Mononuclear cell (primary cell): ENCODE results near the gene NMNAT2. TPM values are rescaled to one million over a fixed set of nuclear protein-coding genes. Genes with fewer than 3 reads are reported as not detected.

ENCODE experiments used
- H3K27me3 ChIP-seq: 2 replicates; pipeline ENCODE4 v1.6.0; 2011; ENCODE audit warnings: low read length, control low read depth; ENCODE audit not compliant: insufficient read depth
- H3K4me1 ChIP-seq: 2 replicates; pipeline ENCODE4 v1.5.1; 2011; ENCODE audit warnings: mild to moderate bottlenecking, low read length, control low read depth; ENCODE audit not compliant: insufficient read depth
- H3K4me3 ChIP-seq: 2 replicates; pipeline ENCODE4 v1.5.1; 2011; ENCODE audit warnings: mild to moderate bottlenecking, low read length, moderate library complexity
- H3K9me3 ChIP-seq: 2 replicates; pipeline ENCODE4 v1.5.1; 2011; ENCODE audit warnings: low read depth, mild to moderate bottlenecking, control low read depth, low read length
- total RNA-seq: library from RNA; depleted of rRNA; stranded (reverse); fragments of >200 nt; gene quantifications from one replicate; pipeline ENCODE4 v1.2.3, GENCODE V29; 2012

The NMNAT2 gene
- not detected for total RNA-seq

DNA sequence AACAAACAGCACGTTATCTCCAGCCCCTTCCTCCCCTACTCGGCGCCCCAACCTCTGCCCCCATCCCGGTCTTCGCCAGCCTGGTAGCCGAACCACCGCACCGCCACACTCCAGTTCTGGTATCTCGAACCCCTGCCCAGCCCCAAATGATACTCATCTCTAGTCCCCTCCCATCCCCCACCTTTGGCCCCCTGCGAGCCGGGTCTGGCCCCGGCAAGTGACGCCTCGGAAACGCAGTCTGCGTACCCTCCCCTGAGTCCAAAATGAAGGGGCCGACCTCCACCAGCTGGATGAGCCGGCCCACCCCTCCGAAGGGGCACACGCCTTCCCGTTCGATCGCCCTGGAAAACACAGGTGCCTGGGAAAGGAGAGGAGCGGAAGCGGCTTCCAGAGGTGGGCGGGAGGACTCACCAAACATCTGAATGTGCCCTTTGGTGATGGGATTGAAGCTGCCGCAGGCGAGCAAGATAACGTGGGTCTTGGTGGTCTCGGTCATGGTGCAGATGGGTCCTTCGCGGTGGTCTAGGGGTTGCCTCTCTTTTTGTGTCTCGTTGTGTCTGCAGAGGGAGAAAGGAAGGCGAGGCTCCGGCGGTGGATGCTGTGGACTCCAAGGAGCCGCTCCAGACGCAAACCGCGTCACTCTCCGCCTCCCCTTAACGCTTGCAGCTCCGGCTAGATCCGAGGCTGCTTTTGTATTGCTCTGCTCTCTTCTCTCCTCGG is at the start of gene NMNAT2:
Gene NMNAT2, minus strand, starts transcription at position 609 of the 720 bp plus-strand sequence. Its CDS starts 113 bp downstream, at position 496.
- Histone ChIP-seq H3K4me1 (peaks cover 12% of the 10 kb centered on the region), H3K4me3 (no peak within 1 kb of the TSS), H3K9me3 (no peaks in the 10 kb centered on the region), H3K27me3 (peaks cover 92% of the 10 kb centered on the region)

DNA sequence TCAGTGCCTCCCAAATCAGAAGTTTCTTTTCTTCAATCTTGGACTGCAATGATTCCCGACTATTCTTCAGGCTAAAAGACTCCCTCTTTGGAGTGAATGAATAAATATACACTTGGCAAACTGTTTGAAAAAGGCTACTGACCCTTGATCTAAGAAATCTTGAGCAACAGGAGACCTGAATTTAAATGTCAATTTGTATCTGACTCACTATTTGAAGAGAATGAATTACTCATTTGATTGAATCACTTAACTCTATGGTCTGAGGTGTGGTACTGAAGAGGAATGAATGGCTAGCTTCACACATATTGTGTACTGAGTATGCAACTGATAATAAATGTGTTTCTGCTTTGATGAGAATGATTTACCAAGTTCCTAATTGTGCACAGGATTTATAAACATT is 49.5 kb upstream of the NMNAT2 start:
- Histone ChIP-seq H3K27me3 (no peaks in the 10 kb centered on the region), H3K4me1 (peaks cover 20% of the 10 kb centered on the region), H3K4me3 (no peak overlapping the region), H3K9me3 (no peaks in the 10 kb centered on the region)

DNA sequence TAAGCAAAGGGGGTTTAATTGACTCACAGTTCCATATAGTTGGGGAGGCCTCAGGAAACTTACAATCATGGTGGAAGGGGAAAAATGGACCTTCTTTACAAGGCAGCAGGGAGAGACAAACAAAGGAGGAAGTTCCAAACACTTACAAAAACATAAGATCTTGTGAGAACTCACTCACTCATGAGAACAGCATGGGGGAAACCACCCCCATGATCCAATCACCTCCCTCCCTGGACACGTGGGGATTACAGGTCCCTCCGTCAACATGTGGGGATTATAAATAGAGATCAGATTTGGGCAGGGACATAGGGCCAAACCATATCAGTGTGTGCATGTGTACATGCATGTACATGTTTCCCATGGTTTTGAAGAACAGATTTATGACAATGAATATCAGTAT is 48.6 kb upstream of the NMNAT2 start:
- Histone ChIP-seq H3K4me3 (no peak overlapping the region), H3K27me3 (no peaks in the 10 kb centered on the region), H3K4me1 (peaks cover 27% of the 10 kb centered on the region), H3K9me3 (no peaks in the 10 kb centered on the region)

- Histone ChIP-seq H3K9me3 (no peaks in the 10 kb centered on the region), H3K4me1 (peaks cover 33% of the 10 kb centered on the region), H3K4me3 (no peak overlapping the region), H3K27me3 (no peaks in the 10 kb centered on the region)
Observed at GRCh38 chr1:183463566-183463965, 45.4 kb upstream of the NMNAT2 start.

DNA sequence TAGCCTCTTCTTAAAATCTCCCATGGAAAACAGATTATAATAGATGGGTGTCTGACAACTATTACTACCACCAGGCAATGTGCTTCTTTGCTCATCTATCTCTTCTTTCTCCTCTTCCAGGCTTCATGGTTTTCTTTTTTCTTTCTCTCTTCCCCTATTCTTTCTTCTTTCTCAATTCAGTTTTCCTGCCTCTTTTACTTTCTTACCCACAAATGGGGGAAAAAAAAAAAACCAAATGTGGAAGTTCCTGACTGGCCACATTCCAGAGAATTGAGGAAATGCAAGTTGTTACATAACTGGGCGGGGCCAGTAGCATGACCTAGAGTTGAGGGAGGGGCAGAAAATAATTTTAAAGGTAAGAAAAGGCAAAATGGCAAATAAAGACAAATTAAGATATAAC is 43.2 kb upstream of the NMNAT2 start:
- no peak overlapping the region for H3K4me3 ChIP-seq
- H3K4me1 ChIP-seq = peaks cover 33% of the 10 kb centered on the region
- H3K27me3 ChIP-seq = peaks cover 3% of the 10 kb centered on the region
- H3K9me3 ChIP-seq = no peaks in the 10 kb centered on the region

DNA sequence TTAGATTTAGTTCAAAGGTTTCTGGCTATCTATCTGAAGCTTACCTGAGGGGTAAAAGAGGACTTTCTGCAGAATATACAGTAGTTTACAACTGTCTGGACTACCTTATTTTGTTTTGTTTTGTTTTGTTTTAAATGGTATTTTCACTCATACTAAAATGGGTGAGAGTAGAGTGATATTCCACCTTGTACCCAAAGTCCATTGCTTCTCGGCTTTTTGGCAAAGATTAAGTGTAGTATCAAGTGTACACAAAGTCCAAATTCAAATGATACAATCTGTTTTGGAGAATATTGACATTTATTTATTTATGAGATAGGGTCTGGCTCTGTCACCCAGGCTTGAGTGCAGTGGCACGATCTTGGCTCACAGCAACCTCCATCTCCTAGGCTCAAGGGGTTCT is 42.4 kb upstream of the NMNAT2 start:
- Histone ChIP-seq H3K4me1 (peaks cover 33% of the 10 kb centered on the region), H3K9me3 (no peaks in the 10 kb centered on the region), H3K4me3 (no peak overlapping the region), H3K27me3 (peaks cover 3% of the 10 kb centered on the region)

DNA sequence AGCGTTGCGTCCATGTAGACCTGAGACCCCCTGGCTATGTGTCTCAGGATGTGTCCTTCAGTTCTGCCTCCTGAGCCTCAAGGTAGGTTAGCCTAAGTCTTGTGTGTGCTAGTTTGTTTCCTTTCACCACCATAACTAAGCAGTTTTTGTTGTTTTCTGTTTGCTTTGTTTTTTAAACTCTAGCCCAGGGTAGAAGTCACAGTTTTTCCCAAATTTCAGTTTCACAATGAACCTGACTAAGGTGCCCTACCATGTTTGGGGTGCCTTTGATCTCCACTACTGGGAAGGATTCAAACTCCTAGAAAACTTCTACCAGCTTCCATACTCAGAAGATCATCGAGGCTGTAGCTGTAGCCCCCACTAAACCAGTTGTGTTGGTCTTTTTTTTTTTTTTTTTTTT is 39.3 kb upstream of the NMNAT2 start:
- H3K4me3 ChIP-seq = no peak overlapping the region
- H3K27me3 ChIP-seq = peaks cover 6% of the 10 kb centered on the region
- peaks cover 22% of the 10 kb centered on the region for H3K4me1 ChIP-seq

GRCh38 chr1:183456826-183457225 is 38.6 kb upstream of the NMNAT2 start:
- Histone ChIP-seq H3K9me3 (no peaks in the 10 kb centered on the region), H3K4me3 (no peak overlapping the region), H3K4me1 (peaks cover 18% of the 10 kb centered on the region), H3K27me3 (peaks cover 6% of the 10 kb centered on the region)

More for the DNA sequence above, 39.3 kb upstream of the NMNAT2 start:
- H3K9me3 ChIP-seq = no peaks in the 10 kb centered on the region

GRCh38 chr1:183454377-183454776 is 36.2 kb upstream of the NMNAT2 start:
- Histone ChIP-seq H3K9me3 (no peaks in the 10 kb centered on the region), H3K27me3 (peaks cover 6% of the 10 kb centered on the region), H3K4me1 (no peaks in the 10 kb centered on the region), H3K4me3 (no peak overlapping the region)

DNA sequence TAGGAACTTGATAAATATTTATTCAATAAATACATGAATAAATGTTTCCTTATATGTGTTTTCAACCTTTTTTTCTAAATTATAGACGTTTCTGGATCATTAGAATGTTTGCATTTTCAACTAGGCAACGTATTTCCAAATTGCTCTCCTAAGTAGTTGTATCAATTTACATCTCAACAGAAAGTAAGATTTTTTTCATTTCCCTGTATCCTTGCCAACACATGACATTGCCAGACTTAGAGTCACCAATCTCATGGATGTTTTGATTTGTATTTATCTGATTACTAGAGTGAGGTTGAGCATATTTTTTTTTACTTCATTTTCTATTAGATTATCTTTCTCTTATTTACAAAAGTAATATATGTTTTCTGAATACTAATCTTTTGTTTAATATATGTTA is 31.9 kb upstream of the NMNAT2 start:
- Histone ChIP-seq H3K27me3 (peaks cover 3% of the 10 kb centered on the region), H3K4me3 (no peak overlapping the region), H3K4me1 (no peaks in the 10 kb centered on the region)

DNA sequence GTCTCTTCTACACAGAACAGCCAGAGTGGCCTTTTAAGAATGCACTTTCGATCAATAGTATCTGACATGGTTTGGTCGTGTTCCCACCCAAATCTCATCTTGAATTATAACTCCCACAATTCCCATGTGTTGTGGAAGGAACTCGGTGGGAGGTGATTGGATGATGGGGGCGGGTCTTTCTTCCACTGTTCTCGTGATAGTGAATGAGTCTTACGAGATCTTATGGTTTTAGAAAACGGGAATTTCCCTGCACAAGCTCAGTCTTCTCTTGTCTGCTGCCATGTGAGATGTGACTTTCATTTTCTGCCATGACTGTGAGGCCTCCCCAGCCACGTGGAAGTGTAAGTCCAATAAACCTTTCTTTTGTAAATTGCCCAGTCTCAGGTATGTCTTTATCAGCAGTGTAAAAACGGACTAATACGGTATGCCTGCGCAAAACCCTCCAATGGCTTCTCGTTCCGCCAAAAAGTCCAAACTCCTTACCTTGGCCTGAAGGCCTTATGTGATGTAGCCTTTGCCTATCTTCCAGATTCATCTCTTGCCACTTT is 31.1 kb upstream of the NMNAT2 start:
- Histone ChIP-seq H3K27me3 (peaks cover under 1% of the 10 kb centered on the region), H3K4me3 (no peak overlapping the region), H3K9me3 (no peaks in the 10 kb centered on the region), H3K4me1 (no peaks in the 10 kb centered on the region)

More for the DNA sequence above, 31.9 kb upstream of the NMNAT2 start:
- no peaks in the 10 kb centered on the region for H3K9me3 ChIP-seq

GRCh38 chr1:183444243-183444642 is 26.1 kb upstream of the NMNAT2 start:
- no peak overlapping the region for H3K4me3 ChIP-seq
- H3K4me1 ChIP-seq = no peaks in the 10 kb centered on the region
- H3K27me3 ChIP-seq = peaks cover 3% of the 10 kb centered on the region
- no peaks in the 10 kb centered on the region for H3K9me3 ChIP-seq

DNA sequence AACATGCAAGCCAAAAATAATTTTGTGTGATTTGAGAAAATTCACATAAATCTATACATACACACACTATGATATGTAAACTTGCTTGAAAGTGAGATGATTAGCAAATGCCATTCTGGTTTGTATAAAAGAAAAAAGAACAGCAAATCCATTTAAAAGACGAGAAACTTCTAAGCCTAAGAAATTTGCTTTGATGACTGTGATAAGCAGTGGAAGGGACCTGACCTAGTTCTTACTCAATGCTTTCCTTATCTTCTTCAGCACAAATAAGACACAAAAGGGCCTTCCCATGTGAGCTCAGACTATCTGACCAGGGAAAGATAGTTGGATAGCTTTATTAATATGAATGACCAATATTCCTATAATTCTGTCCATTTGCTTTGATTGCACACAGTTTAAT is 25.3 kb upstream of the NMNAT2 start:
- no peak overlapping the region for H3K4me3 ChIP-seq
- no peaks in the 10 kb centered on the region for H3K9me3 ChIP-seq
- no peaks in the 10 kb centered on the region for H3K4me1 ChIP-seq
- H3K27me3 ChIP-seq = peaks cover 10% of the 10 kb centered on the region

GRCh38 chr1:183443011-183443410 is 24.8 kb upstream of the NMNAT2 start:
- peaks cover 10% of the 10 kb centered on the region for H3K27me3 ChIP-seq
- H3K4me1 ChIP-seq = no peaks in the 10 kb centered on the region
- no peaks in the 10 kb centered on the region for H3K9me3 ChIP-seq
- H3K4me3 ChIP-seq = no peak overlapping the region

DNA sequence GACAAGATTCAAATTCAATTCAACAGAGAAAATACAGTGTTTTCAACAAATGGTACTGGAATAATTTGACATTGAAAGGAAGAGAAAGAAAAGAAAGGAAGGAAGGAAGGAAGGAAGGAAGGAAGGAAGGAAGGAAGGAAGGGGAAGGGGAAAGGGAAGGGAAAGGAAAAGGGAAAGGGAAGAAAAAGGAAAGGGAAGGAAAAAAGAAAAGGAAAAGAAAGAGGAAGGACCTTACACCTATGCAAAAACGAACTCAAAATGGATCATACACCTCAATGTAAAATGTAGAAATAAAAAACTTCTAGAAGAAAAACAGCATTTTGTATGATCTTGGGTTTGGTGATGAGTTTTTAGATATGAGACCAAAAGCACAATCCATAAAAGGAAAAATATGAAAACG is 19.9 kb upstream of the NMNAT2 start:
- Histone ChIP-seq H3K4me3 (no peak overlapping the region), H3K9me3 (no peaks in the 10 kb centered on the region), H3K4me1 (no peaks in the 10 kb centered on the region), H3K27me3 (peaks cover 13% of the 10 kb centered on the region)

DNA sequence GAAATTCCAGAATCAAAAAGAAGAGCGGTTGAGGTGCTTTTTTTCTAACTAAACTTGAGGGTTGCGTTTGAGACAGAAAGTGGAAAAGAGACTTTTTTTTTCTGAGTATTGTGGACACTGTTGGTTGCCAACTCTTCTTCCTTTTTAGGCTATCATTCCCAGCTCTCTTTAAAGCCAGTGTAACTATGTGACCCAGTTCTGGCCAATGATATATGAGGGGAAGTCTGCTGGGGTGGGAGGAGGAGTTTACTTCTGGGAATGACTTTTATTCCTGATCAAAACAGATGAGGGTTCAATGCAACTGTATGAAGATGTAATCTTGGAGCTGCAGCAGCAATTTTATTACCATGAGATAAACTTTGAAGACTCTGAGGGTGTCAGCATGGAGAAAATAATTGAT is 17.3 kb upstream of the NMNAT2 start:
- no peaks in the 10 kb centered on the region for H3K4me1 ChIP-seq
- H3K27me3 ChIP-seq = peaks cover 17% of the 10 kb centered on the region
- H3K4me3 ChIP-seq = no peak overlapping the region
- H3K9me3 ChIP-seq = no peaks in the 10 kb centered on the region
